ENCODE data around the gene NTN1.

- TF ChIP-seq SIN3A (IDR thresholded peaks at IDR 0.05; ENCODE audit: low read depth): no peak
- TF ChIP-seq, protein P1, sequence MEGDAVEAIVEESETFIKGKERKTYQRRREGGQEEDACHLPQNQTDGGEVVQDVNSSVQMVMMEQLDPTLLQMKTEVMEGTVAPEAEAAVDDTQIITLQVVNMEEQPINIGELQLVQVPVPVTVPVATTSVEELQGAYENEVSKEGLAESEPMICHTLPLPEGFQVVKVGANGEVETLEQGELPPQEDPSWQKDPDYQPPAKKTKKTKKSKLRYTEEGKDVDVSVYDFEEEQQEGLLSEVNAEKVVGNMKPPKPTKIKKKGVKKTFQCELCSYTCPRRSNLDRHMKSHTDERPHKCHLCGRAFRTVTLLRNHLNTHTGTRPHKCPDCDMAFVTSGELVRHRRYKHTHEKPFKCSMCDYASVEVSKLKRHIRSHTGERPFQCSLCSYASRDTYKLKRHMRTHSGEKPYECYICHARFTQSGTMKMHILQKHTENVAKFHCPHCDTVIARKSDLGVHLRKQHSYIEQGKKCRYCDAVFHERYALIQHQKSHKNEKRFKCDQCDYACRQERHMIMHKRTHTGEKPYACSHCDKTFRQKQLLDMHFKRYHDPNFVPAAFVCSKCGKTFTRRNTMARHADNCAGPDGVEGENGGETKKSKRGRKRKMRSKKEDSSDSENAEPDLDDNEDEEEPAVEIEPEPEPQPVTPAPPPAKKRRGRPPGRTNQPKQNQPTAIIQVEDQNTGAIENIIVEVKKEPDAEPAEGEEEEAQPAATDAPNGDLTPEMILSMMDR (IDR thresholded peaks at IDR 0.05 in 2 of 3, conservative IDR thresholded peaks at IDR 0.05 in 1 of 3; ENCODE audit: borderline replicate concordance in 1 of 3, insufficient read depth in 1 of 3, low read depth in 2 of 3, low read length in 2 of 3): no peak
- TF ChIP-seq POLR2A (IDR thresholded peaks at IDR 0.05; ENCODE audit: borderline replicate concordance, extremely low read depth, insufficient read depth, insufficient read length): no peak
- TF ChIP-seq MAX (IDR thresholded peaks at IDR 0.05): no peak
- no peak for TF ChIP-seq ELF1 (IDR thresholded peaks at IDR 0.05; ENCODE audit: borderline replicate concordance, low read depth)
These were observed 39.9 kb upstream of the NTN1 start for GRCh38 chr17:8981443-8981842.

All from HCT116 (cell line).